GM19099 (cell line): ENCODE results near the gene PDE2A.

Source experiments
- POLR2A ChIP-seq: IDR thresholded peaks from 3 replicates; pipeline ENCODE4 v1.6.1; 2011; ENCODE audit warnings: low read depth; ENCODE audit not compliant: insufficient read length; ENCODE audit errors: extremely low read depth

The PDE2A gene

DNA sequence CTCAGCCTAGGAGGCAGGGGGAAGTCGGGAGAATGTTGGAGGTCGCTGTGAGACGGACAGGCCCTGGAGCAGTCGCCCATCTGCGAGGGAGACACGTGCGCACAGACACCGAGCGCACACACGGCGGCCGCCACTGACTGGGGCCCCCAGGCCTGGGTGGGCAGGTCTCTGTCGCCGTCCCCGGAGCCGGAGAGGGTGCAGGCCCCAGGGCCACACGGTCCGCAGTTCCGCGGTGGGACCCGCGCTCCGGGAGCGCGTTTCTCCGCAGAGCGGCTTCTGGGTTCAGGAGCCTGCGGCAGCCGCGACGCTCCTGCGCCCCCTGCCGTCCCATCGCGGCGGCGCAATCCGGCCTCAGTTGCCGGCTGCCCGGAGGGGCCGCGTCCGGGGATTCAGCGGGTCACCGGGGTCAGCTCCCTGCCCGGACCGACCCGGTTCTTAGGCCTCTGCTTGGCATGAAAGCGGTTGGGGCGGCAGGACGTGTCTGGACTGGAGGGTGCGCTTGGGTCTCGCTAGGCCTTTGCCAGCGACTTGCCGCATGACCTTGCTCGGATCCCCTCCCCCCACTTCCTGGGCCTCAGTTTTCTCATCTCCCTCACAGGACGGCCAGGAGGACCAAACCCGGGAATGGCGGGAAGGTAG, 31.2 kb downstream of the PDE2A start:
- no peak for TF ChIP-seq POLR2A

- no peak for TF ChIP-seq POLR2A
Observed at GRCh38 chr11:72642043-72642883, 32.0 kb downstream of the PDE2A start.

GRCh38 chr11:72641522-72642042, 32.6 kb downstream of the PDE2A start:
- no peak for TF ChIP-seq POLR2A

DNA sequence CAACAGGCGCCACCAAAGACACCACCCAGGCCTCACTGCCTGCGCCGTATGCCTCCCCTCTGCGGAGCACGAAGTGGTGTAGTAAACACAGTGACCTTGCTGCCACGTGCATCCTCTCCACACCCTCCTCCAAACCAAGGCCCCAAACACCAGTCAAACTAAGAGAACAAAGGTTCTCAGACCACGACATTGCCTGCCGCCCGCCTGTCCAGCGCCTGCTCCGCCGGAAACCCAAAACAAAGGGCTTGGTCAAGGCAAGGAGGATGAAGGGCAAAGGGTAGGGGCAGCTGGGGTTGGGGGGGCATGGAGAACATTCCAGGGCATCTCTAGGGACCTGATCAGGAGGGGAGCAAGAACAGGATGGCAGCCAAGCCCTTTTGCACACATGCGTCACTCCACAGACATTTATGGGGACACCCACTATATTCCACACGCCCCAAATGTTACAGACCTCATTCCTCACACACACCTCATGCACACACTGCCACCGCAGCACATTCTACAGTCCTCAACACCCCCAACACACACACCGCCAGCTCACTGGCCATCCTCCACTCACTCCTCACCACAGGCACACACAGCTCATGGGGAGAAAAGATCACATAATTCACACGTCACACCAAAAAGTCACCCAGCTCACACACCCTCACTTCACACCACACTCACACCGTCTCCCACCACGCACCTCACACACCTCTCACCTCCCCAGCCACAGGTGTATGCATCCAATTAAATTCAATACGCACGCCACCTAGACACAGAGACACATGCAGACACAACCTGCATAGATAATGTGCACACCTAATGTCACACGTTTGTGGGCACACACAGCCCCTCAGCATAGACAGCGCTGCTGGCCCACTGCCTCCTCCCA, 34.5 kb downstream of the PDE2A start:
- TF ChIP-seq POLR2A: no peak

GRCh38 chr11:72637926-72638325, 36.3 kb downstream of the PDE2A start:
- TF ChIP-seq POLR2A: no peak

- TF ChIP-seq POLR2A: no peak
Observed at GRCh38 chr11:72637198-72637597, 37.0 kb downstream of the PDE2A start.

GRCh38 chr11:72636376-72636775, 37.8 kb downstream of the PDE2A start:
- TF ChIP-seq POLR2A: no peak

- TF ChIP-seq POLR2A: no peak
Observed at GRCh38 chr11:72635933-72636332, 38.3 kb downstream of the PDE2A start.

GRCh38 chr11:72635309-72635915, 38.8 kb downstream of the PDE2A start:
- TF ChIP-seq POLR2A: no peak

DNA sequence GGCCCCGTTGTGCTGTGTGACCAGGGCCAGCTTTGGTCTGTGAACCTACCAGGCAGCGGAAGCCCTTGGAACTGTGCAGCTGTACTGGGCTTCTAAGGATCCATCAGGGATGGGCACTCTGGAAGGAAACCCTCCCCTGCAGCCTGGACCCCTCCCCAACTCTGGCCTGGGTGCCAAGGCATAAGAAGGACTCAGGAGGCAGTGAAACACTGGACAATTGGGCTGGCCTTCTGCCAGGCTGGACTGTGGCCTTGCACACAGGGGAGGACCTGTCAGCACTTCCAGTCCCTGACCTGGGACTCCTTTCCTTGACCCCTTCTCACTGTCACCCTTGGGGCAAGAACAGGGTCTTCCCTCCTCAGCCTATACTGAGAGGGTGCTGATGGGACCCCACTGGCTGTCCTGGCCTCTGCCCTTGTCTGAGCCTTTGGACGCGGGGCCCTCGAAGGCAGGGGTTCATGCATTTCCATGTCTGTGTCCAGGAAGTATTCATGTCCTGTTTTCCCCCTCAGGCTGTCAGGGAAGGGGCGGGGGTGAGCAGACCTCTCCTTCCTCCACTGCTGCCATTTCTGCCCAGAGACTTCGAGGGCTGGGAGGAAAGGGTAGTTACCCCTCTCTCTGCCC, 39.6 kb downstream of the PDE2A start:
- no peak for TF ChIP-seq POLR2A

DNA sequence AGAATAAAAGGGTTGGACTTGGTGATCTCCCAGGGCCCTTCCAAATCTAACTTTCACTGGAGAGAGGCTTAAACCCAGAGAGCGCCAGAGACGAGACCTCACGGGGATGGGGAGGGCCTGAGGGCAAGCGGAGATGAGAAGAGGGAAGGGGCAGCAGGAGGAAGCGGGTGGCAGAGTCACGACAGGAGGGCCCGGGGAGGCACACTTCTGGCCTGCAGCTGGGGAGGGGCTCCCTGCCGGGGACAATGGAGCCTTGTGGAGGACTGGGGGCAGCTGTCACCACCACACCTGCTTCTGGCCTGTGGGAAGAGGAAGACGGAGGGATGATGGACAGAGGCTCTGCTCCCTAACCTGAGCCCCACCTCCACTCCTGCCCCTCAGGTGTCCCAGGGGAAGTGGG, 40.2 kb downstream of the PDE2A start:
- no peak for TF ChIP-seq POLR2A

- TF ChIP-seq POLR2A: no peak
Observed at GRCh38 chr11:72633068-72633467, 41.2 kb downstream of the PDE2A start.

DNA sequence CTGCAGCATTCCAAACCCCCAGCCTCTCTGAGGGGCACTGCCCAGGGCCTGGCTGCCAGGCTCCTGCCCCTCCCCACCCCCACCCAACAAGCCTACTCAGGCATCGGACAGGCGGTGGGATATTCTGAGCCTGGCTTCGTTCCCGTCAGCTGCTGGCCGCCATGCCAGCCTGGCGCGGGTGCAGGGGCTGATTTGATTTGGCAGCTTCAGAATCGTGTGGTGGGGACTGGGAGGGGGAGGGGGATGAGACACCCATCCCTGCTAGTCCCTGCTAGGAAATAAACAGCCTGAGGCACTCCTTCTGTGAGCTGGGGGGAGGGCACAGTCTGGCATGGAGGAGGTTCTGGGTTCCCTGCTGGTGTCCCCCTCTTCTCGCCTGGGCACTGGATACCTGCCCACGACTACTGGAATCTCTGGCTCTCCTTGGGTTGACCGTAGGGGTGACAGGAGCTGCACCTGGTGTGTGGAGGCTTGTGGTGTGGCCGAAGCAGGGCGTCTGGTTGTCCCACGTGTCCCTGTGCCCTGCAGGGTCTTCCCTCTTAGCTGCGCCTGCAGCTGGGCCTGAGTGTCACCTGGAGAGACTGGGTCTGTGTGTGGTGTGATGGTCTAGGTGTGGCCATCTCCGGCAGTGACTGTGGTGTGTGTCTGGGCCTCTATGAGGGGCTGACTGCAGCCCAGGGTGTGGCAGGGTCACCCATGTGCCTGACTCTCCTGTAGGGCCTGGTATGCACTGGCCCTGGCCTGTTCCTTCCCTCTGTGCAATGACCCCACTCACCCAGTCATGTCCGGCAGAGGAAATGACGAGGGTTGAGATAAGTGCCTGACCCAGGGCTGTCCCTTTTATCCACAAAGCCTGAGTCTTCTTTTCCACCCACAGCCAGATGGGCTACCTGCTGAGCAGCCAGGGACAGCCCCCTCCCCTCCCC, 42.2 kb downstream of the PDE2A start:
- TF ChIP-seq POLR2A: no peak
